GM18499 (cell line): ENCODE results near the gene FOXA1.

Source experiments
- ATAC-seq: cut with Tn5 transposase; IDR thresholded peaks from one replicate; pipeline ENCODE4 v1.9.1; 2021; ENCODE audit warnings: moderate number of reproducible peaks; ENCODE audit not compliant: insufficient read depth, unreplicated experiment

The FOXA1 gene

DNA sequence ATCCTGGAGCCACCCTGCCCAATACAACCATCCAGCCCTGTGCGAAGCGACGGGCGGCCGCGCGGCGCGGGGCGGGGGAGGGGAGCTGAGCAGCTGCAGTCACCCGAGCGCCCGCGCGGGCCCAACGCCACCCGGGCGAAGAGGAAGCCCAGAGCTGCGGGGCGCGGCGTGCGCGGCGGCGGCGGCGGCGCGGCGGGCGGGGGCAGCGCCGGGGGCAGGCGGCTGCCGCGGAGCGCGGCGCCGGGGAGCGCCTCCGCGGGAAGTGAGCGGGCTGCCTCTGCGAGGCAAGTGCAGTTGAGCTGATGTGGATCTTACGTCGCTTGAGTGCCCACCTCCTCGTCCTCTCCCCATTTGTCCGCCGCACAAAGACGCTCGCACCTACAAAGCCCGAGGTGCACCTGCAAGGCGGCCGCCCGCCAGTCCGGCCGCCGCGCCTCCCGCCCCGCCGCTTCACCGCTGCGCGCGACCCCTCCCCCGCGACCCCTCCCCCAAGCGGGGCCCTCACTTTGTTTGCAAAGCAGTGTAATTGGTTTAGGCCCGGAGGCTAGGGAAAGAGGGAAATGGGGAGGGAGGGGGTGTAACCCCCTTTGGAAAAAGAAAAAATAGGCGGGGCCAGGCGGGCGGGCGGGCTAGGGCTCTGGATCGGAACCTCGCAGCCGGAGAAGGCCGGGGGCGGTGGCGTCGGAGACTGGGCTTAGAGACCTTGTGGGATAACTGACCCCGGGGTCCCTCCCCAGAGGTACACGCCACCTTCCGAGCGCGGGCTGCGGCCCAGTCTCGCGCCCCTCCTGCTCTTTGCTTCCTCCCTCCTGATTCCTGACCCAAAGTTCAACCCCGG lies at the start of gene FOXA1, which contains the start of gene TTC6:
Gene FOXA1 (minus strand): TSS at position 279 of the 838 bp plus-strand sequence. CDS start 277 bp downstream, at position 2.
Gene TTC6 (plus strand): TSS at position 659 of the 838 bp plus-strand sequence. CDS start 26,436 bp downstream, outside the sequence.
- ATAC-seq, result no peak

- no peak for ATAC-seq
These were observed 48.7 kb upstream of the FOXA1 start for GRCh38 chr14:37643701-37644100.

DNA sequence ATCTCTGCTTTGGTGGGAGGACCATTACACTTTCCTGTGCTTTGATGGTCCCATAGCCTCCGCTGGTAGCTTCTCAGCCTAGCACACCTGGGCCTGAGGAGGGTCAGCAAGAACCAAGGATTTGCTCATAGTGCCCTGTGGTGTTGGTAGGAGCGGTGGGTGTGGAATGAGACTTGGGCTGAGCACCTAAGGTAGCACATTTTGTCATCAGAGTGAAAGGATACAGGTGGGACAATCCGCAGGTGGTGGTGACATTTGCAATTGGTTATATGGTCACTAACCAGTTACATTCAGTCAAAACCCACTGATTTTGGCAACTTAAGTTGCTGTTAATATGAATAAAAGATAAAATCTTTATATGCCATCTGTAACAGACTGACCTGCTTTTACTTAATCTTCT lies 47.1 kb upstream of the FOXA1 start:
- no peak for ATAC-seq

DNA sequence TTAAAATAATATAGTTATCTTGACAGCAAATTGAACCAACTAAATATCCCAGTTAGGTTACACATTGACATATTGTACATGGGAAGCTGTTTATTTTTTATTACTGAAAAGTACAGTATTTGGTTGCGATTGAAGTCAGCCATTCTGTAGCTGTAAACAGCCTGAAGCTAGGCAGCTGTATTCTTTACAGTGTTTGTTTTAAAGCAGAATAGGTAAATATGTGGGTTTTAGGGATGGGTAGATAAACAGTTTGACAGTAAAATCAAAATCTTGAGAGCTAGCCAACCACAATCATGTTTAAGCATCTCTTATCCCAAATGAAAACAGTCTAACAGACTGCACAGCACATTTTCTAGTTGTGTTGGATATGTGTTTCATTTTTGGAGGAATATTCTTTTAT lies 46.1 kb upstream of the FOXA1 start:
- ATAC-seq, result no peak

- ATAC-seq, result no peak
These were observed 43.5 kb upstream of the FOXA1 start for GRCh38 chr14:37638599-37638998.

GRCh38 chr14:37637341-37637740 lies 42.3 kb upstream of the FOXA1 start:
- ATAC-seq, result no peak

DNA sequence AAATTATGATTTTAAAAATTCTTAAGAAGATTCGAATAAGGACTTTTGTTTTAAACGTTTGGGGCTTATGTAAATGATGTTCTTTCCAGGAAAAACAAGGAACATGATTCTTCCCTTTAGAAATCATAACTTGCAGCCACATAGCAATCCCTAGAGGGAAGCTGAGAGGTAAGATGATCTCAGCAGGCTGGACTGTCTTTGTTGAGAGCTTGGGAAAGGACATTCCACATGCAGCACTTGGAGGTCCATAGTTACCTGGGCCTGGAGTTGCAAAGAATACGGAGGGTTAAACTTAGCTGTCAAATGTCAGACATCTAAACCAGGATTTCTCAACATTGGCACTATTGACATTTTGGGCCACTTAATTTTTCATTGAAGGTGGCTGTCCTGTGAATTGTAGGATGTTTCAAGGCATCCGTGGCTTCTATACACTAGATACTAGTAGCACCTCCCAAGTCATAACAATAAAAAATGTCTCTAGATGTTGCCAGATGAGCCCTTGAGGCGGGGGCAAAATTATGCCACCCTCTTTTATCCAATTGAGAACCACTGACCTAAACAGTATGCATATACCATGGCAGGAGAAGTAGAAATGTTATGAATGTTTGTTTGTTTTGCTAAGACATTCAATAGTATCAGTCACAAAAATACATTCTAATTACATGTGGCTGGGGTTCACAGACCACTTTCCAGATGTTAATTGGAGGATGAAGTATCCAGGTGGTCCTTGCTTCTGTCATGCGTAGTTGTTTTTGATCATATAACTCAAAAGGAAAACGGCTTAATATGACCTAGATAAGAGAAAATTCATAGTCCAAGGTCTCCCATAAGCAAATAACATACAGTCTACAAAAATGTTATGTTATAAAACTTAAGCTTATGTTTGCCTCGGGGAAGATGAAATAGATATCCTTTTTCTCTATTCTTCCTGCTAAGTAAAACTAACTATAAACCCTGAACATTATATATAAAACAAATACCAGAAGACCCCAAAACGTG lies 30.8 kb upstream of the FOXA1 start:
- no peak for ATAC-seq

DNA sequence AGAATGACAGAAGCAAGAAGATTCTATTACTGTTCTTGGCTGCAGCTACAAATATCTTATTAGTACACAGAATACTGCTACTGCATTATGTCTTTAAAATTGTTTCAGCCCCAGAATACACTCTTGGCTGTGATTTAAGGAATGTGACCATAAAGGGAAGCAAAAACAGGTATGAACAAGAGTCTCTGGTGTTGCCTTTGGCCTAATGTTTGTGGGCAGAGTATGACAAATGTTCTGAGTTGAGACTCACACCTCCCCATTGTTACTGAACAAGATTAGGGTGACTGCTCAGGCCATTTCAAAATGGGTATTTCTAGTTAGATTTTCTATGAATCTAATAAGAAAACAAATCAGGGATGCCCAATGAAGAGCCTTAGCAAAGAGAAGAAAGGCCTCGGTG lies 28.9 kb upstream of the FOXA1 start:
- ATAC-seq, result no peak

- ATAC-seq, result no peak
These were observed 28.4 kb upstream of the FOXA1 start for GRCh38 chr14:37623426-37623951.

DNA sequence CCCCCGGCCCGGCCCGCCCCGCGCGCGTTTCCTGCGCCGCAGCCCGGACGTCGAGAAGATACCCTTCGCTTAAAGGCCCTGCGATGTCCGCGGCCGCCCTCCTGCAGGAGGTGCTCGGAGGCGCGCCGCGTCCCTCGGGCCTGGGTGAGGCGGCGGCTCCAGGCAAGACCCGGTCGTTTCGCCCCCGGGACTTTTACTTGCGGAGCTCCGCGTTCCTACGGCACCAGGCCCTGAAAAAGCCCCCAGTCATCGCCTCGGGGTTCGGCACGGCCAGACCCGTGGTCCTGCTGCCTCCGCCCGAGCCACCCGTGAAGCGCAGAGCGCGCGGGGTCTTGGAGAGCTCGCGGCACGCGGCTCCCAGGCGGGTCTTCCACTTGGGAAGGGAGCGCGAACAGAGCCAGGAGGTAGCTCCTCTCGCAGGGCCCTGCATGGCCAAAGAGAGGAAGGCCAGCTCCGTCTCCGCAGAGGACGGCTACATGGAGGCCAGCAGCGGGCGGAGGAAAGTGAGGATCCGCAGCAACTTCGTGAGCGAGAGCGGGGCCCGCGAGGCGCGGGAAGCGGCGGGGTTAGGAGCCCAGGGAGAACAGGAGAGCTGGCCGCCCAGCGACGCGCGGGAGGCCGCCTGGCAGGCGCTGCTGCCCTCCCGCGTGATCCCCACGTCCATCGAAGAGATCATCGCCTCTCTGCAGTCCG lies 27.3 kb upstream of the FOXA1 start:
- ATAC-seq, result no peak

DNA sequence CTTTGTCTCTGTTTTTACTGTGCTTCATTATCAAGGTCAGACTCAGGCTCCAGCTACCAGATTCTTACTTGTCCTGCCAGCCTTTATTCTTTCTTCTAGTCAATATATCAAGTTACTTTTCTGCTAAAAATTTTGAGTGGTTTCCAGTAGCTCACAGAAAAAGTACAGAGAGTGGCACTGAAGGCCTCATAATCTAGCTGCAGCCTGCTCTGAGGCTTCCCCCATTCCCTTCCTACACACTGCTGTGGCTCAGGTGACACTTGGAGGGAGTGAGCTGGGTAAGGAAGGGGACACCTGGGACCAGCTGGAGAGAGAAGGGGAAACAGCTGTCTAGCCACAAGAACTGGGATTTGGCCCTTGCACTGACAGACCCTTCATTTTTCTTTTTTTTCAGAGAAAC lies 25.8 kb upstream of the FOXA1 start:
- ATAC-seq, result no peak

- no peak for ATAC-seq
These were observed 23.5 kb upstream of the FOXA1 start for GRCh38 chr14:37618498-37619028.

GRCh38 chr14:37617864-37618365 lies 22.9 kb upstream of the FOXA1 start:
- no peak for ATAC-seq

DNA sequence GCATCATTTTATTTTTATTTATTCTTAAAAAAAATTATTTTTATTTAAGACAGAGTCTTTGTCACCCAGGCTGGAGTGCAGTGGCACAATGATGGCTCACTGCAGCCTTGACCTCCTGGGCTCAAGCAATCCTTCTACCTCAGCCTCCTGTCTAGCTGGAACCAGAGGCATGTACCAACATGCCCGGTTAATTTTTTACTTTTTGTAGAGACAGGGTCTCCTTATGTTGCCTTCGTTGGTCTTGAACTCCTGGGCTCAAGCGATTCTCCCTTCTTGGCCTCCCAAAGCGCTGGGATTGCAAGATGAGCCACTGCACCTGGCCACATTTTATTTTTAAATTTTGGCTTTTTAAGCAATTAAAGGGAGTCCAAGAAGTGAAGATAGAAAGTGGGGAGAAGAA lies 21.8 kb upstream of the FOXA1 start:
- no peak for ATAC-seq

DNA sequence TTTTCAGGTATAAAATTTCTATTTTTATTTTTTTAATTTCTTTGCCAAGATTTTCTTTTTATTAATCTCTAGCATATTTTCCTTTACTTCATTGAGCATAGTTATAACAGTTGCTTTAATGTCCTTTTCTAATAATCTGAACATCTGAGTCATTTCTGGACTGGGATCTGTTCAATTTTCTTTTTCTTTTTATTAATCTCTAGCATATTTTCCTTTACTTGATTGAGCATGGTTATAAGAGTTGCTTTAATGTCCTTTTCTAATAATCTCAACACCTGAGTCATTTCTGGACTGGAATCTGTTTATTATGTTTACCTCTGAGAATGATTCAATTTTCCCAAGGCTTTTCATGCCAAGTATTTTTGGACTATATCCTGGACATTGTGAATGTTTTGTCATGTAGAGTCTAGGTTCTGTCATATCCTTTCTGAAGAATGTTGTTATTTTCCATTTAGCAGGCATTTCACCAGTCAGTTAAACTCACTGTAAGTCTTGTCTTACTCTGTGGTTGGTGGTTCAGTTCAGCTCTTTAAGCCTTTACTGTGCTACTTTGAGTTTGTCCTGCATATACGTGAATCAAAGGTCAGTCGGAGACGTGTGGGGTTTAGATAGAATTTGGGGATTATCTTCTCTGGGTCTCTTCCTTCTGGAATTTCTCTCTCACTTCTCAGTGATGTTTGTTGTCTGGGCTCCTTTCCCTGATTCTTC lies 20.7 kb upstream of the FOXA1 start:
- no peak for ATAC-seq

DNA sequence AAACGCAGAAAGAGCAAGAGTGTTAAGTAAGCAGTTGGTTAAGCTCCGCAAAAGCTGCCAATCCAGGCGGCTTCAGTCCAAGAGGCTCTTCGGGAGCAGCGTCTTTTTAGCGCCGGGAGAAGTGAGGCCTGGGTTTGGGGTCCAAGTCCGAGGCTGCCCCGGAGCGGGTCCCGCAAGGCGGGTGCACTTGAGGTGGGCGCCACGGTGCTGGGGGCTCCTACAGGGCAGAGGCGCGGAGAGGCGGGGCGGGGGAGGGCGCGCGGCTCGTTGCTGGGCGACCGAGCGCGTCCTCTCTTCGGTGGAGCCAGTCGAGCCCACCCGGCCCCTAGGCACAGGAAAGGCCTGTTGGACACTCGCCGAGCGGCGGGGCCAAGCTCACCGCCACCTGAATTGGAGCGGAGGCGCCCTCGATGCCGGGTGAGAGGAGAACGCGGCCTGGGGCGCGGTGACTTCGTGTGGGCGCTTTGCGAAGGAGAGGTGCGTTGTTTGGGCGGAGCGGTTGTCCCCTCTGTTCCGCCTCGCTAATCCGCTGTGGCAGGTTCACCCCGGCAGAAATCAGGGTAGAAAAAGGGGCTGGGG lies 16.0 kb upstream of the FOXA1 start:
- ATAC-seq, result no peak

- no peak for ATAC-seq
These were observed 13.6 kb upstream of the FOXA1 start for GRCh38 chr14:37608649-37609048.

DNA sequence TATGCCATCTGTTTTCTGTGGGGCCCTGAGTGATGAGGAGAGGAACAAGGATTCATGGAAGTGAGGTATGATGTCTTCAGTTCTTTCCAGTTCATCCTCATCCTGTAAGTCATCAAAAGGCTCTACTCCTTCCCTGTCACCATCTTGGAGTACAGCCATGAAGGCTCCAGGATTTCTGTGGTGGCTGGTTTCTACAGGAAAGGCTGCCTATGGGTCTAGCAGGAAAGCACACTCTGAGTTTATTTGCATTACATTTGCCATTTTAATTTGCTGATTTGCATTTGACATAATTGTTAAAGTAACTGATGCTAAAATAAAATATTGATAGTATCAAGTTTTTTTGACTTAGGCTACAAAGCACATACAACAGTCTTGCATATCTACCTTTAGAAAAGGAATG lies 11.6 kb upstream of the FOXA1 start:
- ATAC-seq, result no peak
